Caco-2 (cell line): ENCODE measurements around the gene PLEK. TPM values are rescaled to one million over a fixed set of nuclear protein-coding genes. Genes with fewer than 3 reads are reported as not detected.

Experiments used
- BruUV-seq: library from RNA; stranded (reverse); fragments of 400-500 nt; replicated peaks from 2 replicates; lab custom pipeline; 2021; lab: Mats Ljungman, UMichigan
- CTCF ChIA-PET: fragments of 300-600 bp; sonication (Branson Sonifier 250); formaldehyde crosslinking; loops from one replicate; lab custom pipeline; 2022; ENCODE audit warnings: antibody characterized with exemption; lab: Charles Lee
- POLR2A ChIA-PET: fragments of 300-600 bp; sonication (Branson Sonifier 250); formaldehyde crosslinking; loops from one replicate; lab custom pipeline; 2022; ENCODE audit warnings: antibody characterized with exemption; lab: Charles Lee
- DNase-seq, 2 experiments: peaks; one replicate each; pipeline versions ENCODE4 v3.0.0 to v3.0.0-alpha.2; 2020 to 2022
- H3K27me3 ChIP-seq: replicated peaks from 2 replicates; pipeline ENCODE4 v1.6.0; 2011; ENCODE audit warnings: low read length; ENCODE audit not compliant: control insufficient read depth, insufficient read depth
- H3K36me3 ChIP-seq: 2 replicates; pipeline ENCODE4 v1.5.1; 2011; ENCODE audit warnings: low read length; ENCODE audit not compliant: control insufficient read depth, insufficient read depth
- H3K4me1 ChIP-seq: fragments of 250-450 bp; sonication (Bioruptor Pico); 2 replicates; pipeline ENCODE4 v1.5.1; 2020; ENCODE audit warnings: mild to moderate bottlenecking
- H3K4me3 ChIP-seq: 2 replicates; pipeline ENCODE4 v1.5.1; 2011; ENCODE audit warnings: low read depth, mild to moderate bottlenecking, control low read depth, low read length
- H3K9me3 ChIP-seq: fragments of 250-450 bp; sonication (Bioruptor Pico); 2 replicates; pipeline ENCODE4 v1.5.1; 2020; ENCODE audit warnings: mild to moderate bottlenecking, moderate library complexity
- H3K27ac Mint-ChIP-seq: one replicate; pipeline ENCODE4 v1.8.0; 2022; ENCODE audit warnings: mixed read lengths; ENCODE audit not compliant: unreplicated experiment
- H3K27me3 Mint-ChIP-seq: one replicate; pipeline ENCODE4 v1.8.0; 2022; ENCODE audit warnings: mixed read lengths; ENCODE audit not compliant: insufficient read depth, unreplicated experiment
- H3K36me3 Mint-ChIP-seq: one replicate; pipeline ENCODE4 v1.8.0; 2022; ENCODE audit warnings: mild to moderate bottlenecking, mixed read lengths; ENCODE audit not compliant: insufficient read depth, unreplicated experiment
- H3K4me1 Mint-ChIP-seq: one replicate; pipeline ENCODE4 v1.8.0; 2022; ENCODE audit warnings: low read depth, mixed read lengths; ENCODE audit not compliant: unreplicated experiment
- H3K4me3 Mint-ChIP-seq: one replicate; pipeline ENCODE4 v1.8.0; 2022; ENCODE audit warnings: mild to moderate bottlenecking, moderate library complexity, mixed read lengths; ENCODE audit not compliant: unreplicated experiment
- H3K9me3 Mint-ChIP-seq: one replicate; pipeline ENCODE4 v1.8.0; 2022; ENCODE audit warnings: mixed read lengths; ENCODE audit not compliant: unreplicated experiment
- CTCF ChIP-seq, 2 experiments: fragments of 200-600 bp in 1 of 2; IDR thresholded peaks; 1 replicate in 1 of 2; 2 replicates in 1 of 2; pipeline versions ENCODE4 v1.5.1 to v1.8.0; 2011 to 2022; ENCODE audit warnings: antibody characterized with exemption in 1 of 2, control low read depth in 1 of 2, inconsistent platforms in 1 of 2, low read depth in 1 of 2, low read length in 1 of 2, mild to moderate bottlenecking in 1 of 2, moderate library complexity in 1 of 2; ENCODE audit not compliant: insufficient read depth in 1 of 2, severe bottlenecking in 1 of 2, unreplicated experiment in 1 of 2
- intact Hi-C: fragments of 100-400 bp; cut with micrococcal nuclease; formaldehyde crosslinking; loops from one replicate; pipeline ENCODE4 v1.10.0; 2022; ENCODE audit not compliant: unreplicated experiment
- total RNA-seq: library from RNA; stranded (reverse); gene quantifications from 2 replicates; pipeline ENCODE4 v1.2.3, GENCODE V29; 2022

Gene PLEK
- total RNA-seq, 1 experiment from 2014 or later = not detected

DNA sequence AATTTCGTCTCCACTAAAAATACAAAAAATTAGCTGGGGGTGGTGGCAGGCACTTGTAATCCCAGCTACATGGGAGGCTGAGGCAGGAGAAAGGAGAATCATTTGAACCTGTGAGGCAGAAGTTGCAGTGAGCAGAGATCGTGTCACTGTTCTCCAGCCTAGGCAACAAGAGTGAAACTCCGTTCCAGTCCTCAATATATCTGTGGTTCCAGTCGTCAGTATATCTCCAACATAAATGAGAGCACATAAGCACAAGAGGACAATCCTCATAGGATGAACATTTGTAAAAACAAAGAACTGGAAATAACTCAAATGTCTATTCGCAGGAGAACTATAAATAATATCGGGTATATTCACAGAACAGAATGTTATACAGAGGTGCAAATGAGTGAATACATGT, 13.1 kb upstream of the PLEK start:
- POLR2A ChIA-PET = no interaction called here
- H3K9me3 ChIP-seq = no peaks in the 10 kb centered on the region
- no peaks in the 10 kb centered on the region for H3K27me3 ChIP-seq
- no peak for TF ChIP-seq CTCF (IDR thresholded peaks at IDR 0.05; ENCODE audit: insufficient read depth in 1 of 2, low read depth in 1 of 2, low read length in 1 of 2, severe bottlenecking in 1 of 2, unreplicated experiment in 1 of 2)
- H3K36me3 ChIP-seq = no peaks in the 10 kb centered on the region
- peaks cover 18% of the 10 kb centered on the region for H3K27me3 Mint-ChIP-seq
- H3K36me3 Mint-ChIP-seq = no peaks in the 10 kb centered on the region
- no peak for DNase-seq
- no peak overlapping the region for H3K4me3 Mint-ChIP-seq
- no peaks in the 10 kb centered on the region for H3K4me1 Mint-ChIP-seq
- intact Hi-C loops = no loop called here
- no peaks in the 10 kb centered on the region for H3K9me3 Mint-ChIP-seq
- H3K4me3 ChIP-seq = no peak overlapping the region
- CTCF ChIA-PET = no interaction called here
- no TSS peak for BruUV-seq
- H3K4me1 ChIP-seq = no peaks in the 10 kb centered on the region
- no peak overlapping the region for H3K27ac Mint-ChIP-seq

DNA sequence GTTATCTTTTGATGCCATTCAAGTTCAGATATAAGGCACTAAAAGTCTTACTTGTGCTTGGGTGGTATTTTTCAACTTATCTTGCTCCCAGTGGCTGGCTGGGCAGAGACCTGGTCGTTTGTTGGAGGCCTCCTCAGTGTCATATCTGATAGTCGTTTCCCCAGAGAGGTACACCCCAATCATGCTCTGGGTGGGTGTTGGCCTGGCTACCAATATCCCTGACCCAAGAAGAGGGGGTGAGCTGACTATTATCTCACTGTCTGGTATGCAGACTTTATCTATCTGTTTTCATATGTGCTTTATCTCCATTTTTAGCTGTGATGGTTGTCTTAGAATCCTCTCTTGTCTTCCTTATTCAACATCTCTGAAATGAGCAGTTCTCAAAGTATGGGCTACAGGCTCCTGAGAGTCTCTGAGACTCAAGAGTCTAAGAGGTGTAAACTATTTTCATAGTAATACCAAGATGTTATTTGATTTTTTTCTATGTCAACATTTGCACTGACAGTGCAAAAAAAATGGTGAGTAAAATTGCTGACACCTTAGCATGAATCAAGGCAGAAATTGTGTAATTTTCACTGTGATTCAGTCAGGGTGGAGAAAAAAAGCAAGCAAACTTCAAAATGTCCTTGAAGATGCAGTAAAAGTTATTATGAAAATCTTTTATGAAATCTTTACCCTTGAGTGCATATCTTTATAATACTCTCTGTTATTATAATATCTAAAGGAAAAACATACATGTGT, 12.3 kb upstream of the PLEK start:
- Mint-ChIP-seq H3K36me3 (no peaks in the 10 kb centered on the region), H3K4me3 (no peak overlapping the region), H3K27me3 (peaks cover 17% of the 10 kb centered on the region), H3K9me3 (no peaks in the 10 kb centered on the region), H3K4me1 (no peaks in the 10 kb centered on the region), H3K27ac (no peak overlapping the region)
- CTCF ChIA-PET = no interaction called here
- H3K4me1 ChIP-seq = no peaks in the 10 kb centered on the region
- TF ChIP-seq CTCF (IDR thresholded peaks at IDR 0.05; ENCODE audit: insufficient read depth in 1 of 2, low read depth in 1 of 2, low read length in 1 of 2, severe bottlenecking in 1 of 2, unreplicated experiment in 1 of 2) = no peak
- no TSS peak for BruUV-seq
- intact Hi-C loops = no loop called here
- no peaks in the 10 kb centered on the region for H3K9me3 ChIP-seq
- no peak for DNase-seq
- POLR2A ChIA-PET = no interaction called here
- no peaks in the 10 kb centered on the region for H3K27me3 ChIP-seq
- no peak overlapping the region for H3K4me3 ChIP-seq
- H3K36me3 ChIP-seq = no peaks in the 10 kb centered on the region

- no peak overlapping the region for H3K27ac Mint-ChIP-seq
- DNase-seq = no peak
- no peaks in the 10 kb centered on the region for H3K9me3 Mint-ChIP-seq
- H3K36me3 ChIP-seq = no peaks in the 10 kb centered on the region
- H3K4me3 Mint-ChIP-seq = no peak overlapping the region
- no peak overlapping the region for H3K4me3 ChIP-seq
- H3K27me3 ChIP-seq = no peaks in the 10 kb centered on the region
- H3K36me3 Mint-ChIP-seq = no peaks in the 10 kb centered on the region
- intact Hi-C loops = no loop called here
- H3K27me3 Mint-ChIP-seq = peaks cover 5% of the 10 kb centered on the region
- no peaks in the 10 kb centered on the region for H3K4me1 ChIP-seq
- TF ChIP-seq CTCF (IDR thresholded peaks at IDR 0.05; ENCODE audit: insufficient read depth in 1 of 2, low read depth in 1 of 2, low read length in 1 of 2, severe bottlenecking in 1 of 2, unreplicated experiment in 1 of 2) = no peak
- BruUV-seq = no TSS peak
- no peaks in the 10 kb centered on the region for H3K4me1 Mint-ChIP-seq
- no peaks in the 10 kb centered on the region for H3K9me3 ChIP-seq
- ChIA-PET POLR2A (no interaction called here), CTCF (no interaction called here)
Measured at GRCh38 chr2:68356599-68357239, 8.4 kb upstream of the PLEK start.
